ENCODE data around the gene SLC12A6.

DNA sequence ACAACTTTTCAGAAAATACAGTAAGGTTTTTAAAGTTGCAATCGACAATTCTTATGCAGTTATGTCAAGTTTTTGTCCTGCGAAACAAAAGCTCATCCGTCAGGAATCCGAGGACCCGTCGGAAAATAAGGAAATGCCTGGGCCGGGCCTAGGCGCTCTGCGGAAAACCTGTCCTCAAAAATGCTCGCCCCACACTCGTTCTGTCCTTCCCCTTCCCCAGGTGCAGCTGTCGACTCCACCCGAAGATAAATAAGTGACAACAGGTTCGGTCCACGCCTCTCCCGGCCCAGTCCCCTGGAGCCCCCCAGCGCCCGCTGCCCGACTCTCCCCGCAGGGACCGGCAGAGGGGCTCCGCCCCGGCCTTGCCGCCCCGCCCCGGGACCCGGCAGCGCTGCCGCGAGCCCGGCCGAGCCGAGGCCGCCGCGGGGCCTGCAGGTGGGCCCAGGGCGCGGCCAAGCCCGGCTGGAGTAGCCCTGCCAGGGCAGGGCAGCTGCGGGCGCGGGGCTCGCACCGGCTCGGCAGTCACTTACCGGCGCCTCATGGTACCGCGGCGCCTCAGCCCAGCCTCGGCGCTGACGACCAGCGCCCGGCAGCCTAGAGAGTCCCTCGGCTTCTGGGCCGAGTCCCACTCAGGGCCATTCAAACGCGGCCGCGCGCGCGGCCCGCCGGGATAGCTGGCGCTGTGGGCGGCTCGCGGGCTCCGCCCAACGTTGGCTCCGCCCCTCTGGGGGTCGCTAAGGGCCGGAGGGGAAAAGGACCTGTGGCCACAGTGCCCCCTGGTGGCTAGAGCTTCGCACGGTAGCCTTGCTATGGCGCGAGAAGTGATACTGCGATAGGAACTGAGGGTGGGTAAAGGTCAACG lies 127.9 kb downstream of the SLC12A6 start, which contains the start of gene KATNBL1:
- TF ChIP-seq CTCF (IDR thresholded peaks at IDR 0.05) (peak; percentile 85 to 96 (median 92)), POLR2A (IDR thresholded peaks at IDR 0.05) (peak in 1 of 2 donors; percentile 96)
